Muscle layer of colon (tissue), 2 donors: Measurements from ENCODE around the gene SLC4A4.

Experiments
- H3K27ac ChIP-seq: one replicate; pipeline ENCODE4 v1.7.0; 2013; ENCODE audit warnings: low read depth, mild to moderate bottlenecking, low read length, moderate library complexity
- H3K27me3 ChIP-seq, 2 donors: one replicate each; pipeline ENCODE4 v1.7.0; 2013; ENCODE audit warnings: low read length in 2 of 2, mild to moderate bottlenecking in 2 of 2; ENCODE audit not compliant: insufficient read depth in 2 of 2, control insufficient read depth in 1 of 2
- H3K36me3 ChIP-seq: one replicate; pipeline ENCODE4 v1.7.0; 2013; ENCODE audit warnings: mild to moderate bottlenecking, low read length; ENCODE audit not compliant: insufficient read depth
- H3K4me1 ChIP-seq: one replicate; pipeline ENCODE4 v1.7.0; 2013; ENCODE audit warnings: mild to moderate bottlenecking, low read length; ENCODE audit not compliant: insufficient read depth
- H3K4me3 ChIP-seq, 2 donors: one replicate each; pipeline ENCODE4 v1.7.0; 2013; ENCODE audit warnings: low read length in 2 of 2, low read depth in 1 of 2, mild to moderate bottlenecking in 1 of 2, moderate library complexity in 1 of 2
- H3K9ac ChIP-seq: one replicate; pipeline ENCODE4 v1.7.0; 2013; ENCODE audit warnings: low read length
- H3K9me3 ChIP-seq: one replicate; pipeline ENCODE4 v1.7.0; 2013; ENCODE audit warnings: mild to moderate bottlenecking, low read length
- donor health status: abdominal sarcoma.
- donor health status: Adenocarcinoma of cecum.

Gene SLC4A4

GRCh38 chr4:71549516-71550160 lies 210.8 kb downstream of the SLC4A4 start:
- H3K27ac ChIP-seq: no peak overlapping the region
- no peak overlapping the region for H3K9ac ChIP-seq
- H3K9me3 ChIP-seq: no peaks in the 10 kb centered on the region
- no peaks in the 10 kb centered on the region for H3K27me3 ChIP-seq
- H3K4me3 ChIP-seq: no peak overlapping the region
- no peaks in the 10 kb centered on the region for H3K4me1 ChIP-seq
- no peaks in the 10 kb centered on the region for H3K36me3 ChIP-seq

- no peak overlapping the region for H3K27ac ChIP-seq
- no peaks in the 10 kb centered on the region for H3K36me3 ChIP-seq
- no peaks in the 10 kb centered on the region for H3K4me1 ChIP-seq
- no peaks in the 10 kb centered on the region for H3K9me3 ChIP-seq
- no peaks in the 10 kb centered on the region for H3K27me3 ChIP-seq
- H3K9ac ChIP-seq: no peak overlapping the region
- no peak overlapping the region for H3K4me3 ChIP-seq
These were observed 211.7 kb downstream of the SLC4A4 start for GRCh38 chr4:71550220-71551165.

GRCh38 chr4:71553605-71554004 lies 214.8 kb downstream of the SLC4A4 start:
- Histone ChIP-seq H3K27ac (no peak overlapping the region), H3K36me3 (no peaks in the 10 kb centered on the region), H3K4me1 (no peaks in the 10 kb centered on the region), H3K27me3 (no peaks in the 10 kb centered on the region), H3K9me3 (no peaks in the 10 kb centered on the region), H3K4me3 (no peak overlapping the region), H3K9ac (no peak overlapping the region)

GRCh38 chr4:71554025-71554424 lies 215.2 kb downstream of the SLC4A4 start:
- H3K27ac ChIP-seq: no peak overlapping the region
- no peaks in the 10 kb centered on the region for H3K4me1 ChIP-seq
- H3K27me3 ChIP-seq: no peaks in the 10 kb centered on the region
- H3K36me3 ChIP-seq: no peaks in the 10 kb centered on the region
- H3K9ac ChIP-seq: no peak overlapping the region
- H3K4me3 ChIP-seq: no peak overlapping the region
- no peaks in the 10 kb centered on the region for H3K9me3 ChIP-seq

- Histone ChIP-seq H3K9ac (no peak overlapping the region), H3K27ac (no peak overlapping the region), H3K4me1 (no peaks in the 10 kb centered on the region), H3K27me3 (no peaks in the 10 kb centered on the region), H3K36me3 (no peaks in the 10 kb centered on the region), H3K4me3 (no peak overlapping the region), H3K9me3 (no peaks in the 10 kb centered on the region)
These were observed 219.4 kb downstream of the SLC4A4 start for GRCh38 chr4:71558248-71558647.

GRCh38 chr4:71559957-71560571 lies 221.2 kb downstream of the SLC4A4 start:
- no peak overlapping the region for H3K9ac ChIP-seq
- H3K27ac ChIP-seq: no peak overlapping the region
- no peak overlapping the region for H3K4me3 ChIP-seq
- no peaks in the 10 kb centered on the region for H3K27me3 ChIP-seq
- H3K36me3 ChIP-seq: no peaks in the 10 kb centered on the region
- H3K9me3 ChIP-seq: no peaks in the 10 kb centered on the region
- no peaks in the 10 kb centered on the region for H3K4me1 ChIP-seq

GRCh38 chr4:71564775-71565174 lies 226.0 kb downstream of the SLC4A4 start:
- H3K27ac ChIP-seq: no peak overlapping the region
- H3K4me1 ChIP-seq: no peaks in the 10 kb centered on the region
- H3K9ac ChIP-seq: no peak overlapping the region
- H3K27me3 ChIP-seq: no peaks in the 10 kb centered on the region
- no peaks in the 10 kb centered on the region for H3K36me3 ChIP-seq
- H3K9me3 ChIP-seq: no peaks in the 10 kb centered on the region
- no peak overlapping the region for H3K4me3 ChIP-seq

- no peak overlapping the region for H3K27ac ChIP-seq
- H3K36me3 ChIP-seq: no peaks in the 10 kb centered on the region
- no peaks in the 10 kb centered on the region for H3K9me3 ChIP-seq
- H3K9ac ChIP-seq: no peak overlapping the region
- H3K4me1 ChIP-seq: no peaks in the 10 kb centered on the region
- H3K27me3 ChIP-seq: no peaks in the 10 kb centered on the region
- no peak overlapping the region for H3K4me3 ChIP-seq
These were observed 228.0 kb downstream of the SLC4A4 start for GRCh38 chr4:71566856-71567255.

GRCh38 chr4:71568131-71568530 lies 229.3 kb downstream of the SLC4A4 start:
- no peaks in the 10 kb centered on the region for H3K4me1 ChIP-seq
- H3K27ac ChIP-seq: no peak overlapping the region
- H3K9me3 ChIP-seq: no peaks in the 10 kb centered on the region
- H3K4me3 ChIP-seq: no peak overlapping the region
- no peaks in the 10 kb centered on the region for H3K27me3 ChIP-seq
- H3K9ac ChIP-seq: no peak overlapping the region
- no peaks in the 10 kb centered on the region for H3K36me3 ChIP-seq

GRCh38 chr4:71570492-71570891 lies 231.7 kb downstream of the SLC4A4 start:
- H3K4me1 ChIP-seq: no peaks in the 10 kb centered on the region
- no peak overlapping the region for H3K4me3 ChIP-seq
- H3K9ac ChIP-seq: no peak overlapping the region
- H3K27ac ChIP-seq: no peak overlapping the region
- no peaks in the 10 kb centered on the region for H3K27me3 ChIP-seq
- no peaks in the 10 kb centered on the region for H3K9me3 ChIP-seq
- no peaks in the 10 kb centered on the region for H3K36me3 ChIP-seq

GRCh38 chr4:71571346-71571745 lies 232.5 kb downstream of the SLC4A4 start:
- H3K36me3 ChIP-seq: no peaks in the 10 kb centered on the region
- no peaks in the 10 kb centered on the region for H3K4me1 ChIP-seq
- no peaks in the 10 kb centered on the region for H3K9me3 ChIP-seq
- H3K9ac ChIP-seq: no peak overlapping the region
- no peak overlapping the region for H3K4me3 ChIP-seq
- H3K27ac ChIP-seq: no peak overlapping the region
- no peaks in the 10 kb centered on the region for H3K27me3 ChIP-seq
